ENCODE results near the gene TRAPPC12.

The TRAPPC12 gene

GRCh38 chr2:3379647-3380534 is at the start of gene TRAPPC12:
TSS of gene TRAPPC12 (plus strand) at chr2:3379694. CDS start at chr2:3387624, 7,930 bp downstream.
- peaks cover 23% of the 10 kb centered on the region for H3K79me2 ChIP-seq (ENCODE audit: insufficient read depth, low read length)
- peak within 1 kb of the TSS; percentile 73 for H3K4me2 ChIP-seq (ENCODE audit: insufficient read depth, low read length)
- H3K27ac ChIP-seq (ENCODE audit: low read length), result peak within 1 kb of the TSS; percentile 87
- H3K9ac ChIP-seq (ENCODE audit: low read depth, low read length), result peak within 1 kb of the TSS; percentile 84
- no peak for TF ChIP-seq EZH2 (IDR thresholded peaks at IDR 0.05; ENCODE audit: borderline replicate concordance, low read depth, low read length, severe bottlenecking)
- TF ChIP-seq CTCF (IDR thresholded peaks at IDR 0.05; ENCODE audit: borderline replicate concordance, extremely low read depth, low read length, poor library complexity, severe bottlenecking), result peak; percentile 63
- H4K20me1 ChIP-seq (ENCODE audit: insufficient read depth, low read length), result no peaks in the 10 kb centered on the region
- DNase-seq (peak; percentile 94), ATAC-seq (ENCODE audit: insufficient read depth, low read depth) (peak; percentile 96)
- peaks cover 9% of the 10 kb centered on the region for H3K9me3 ChIP-seq (ENCODE audit: insufficient read depth, low read length, severe bottlenecking)
- peaks cover 23% of the 10 kb centered on the region for H3K4me1 ChIP-seq (ENCODE audit: insufficient read depth, low read length)
- H2AFZ ChIP-seq (ENCODE audit: low read depth, low read length), result peak within 1 kb of the TSS; percentile 98
- peak within 1 kb of the TSS; percentile 55 to 88; a peak in 3 of 4 replicates for H3K4me3 ChIP-seq (ENCODE audit: low read depth in 1 of 2, low read length in 2 of 2)
- no peaks in the 10 kb centered on the region for H3K27me3 ChIP-seq (ENCODE audit: insufficient read depth, low read length, poor library complexity)
- H3K36me3 ChIP-seq (ENCODE audit: insufficient read depth, low read length), result peaks cover 12% of the 10 kb centered on the region

- Histone ChIP-seq H3K4me3 (ENCODE audit: low read depth in 1 of 2, low read length in 2 of 2) (no peak overlapping the region), H3K27me3 (ENCODE audit: insufficient read depth, low read length, poor library complexity) (no peaks in the 10 kb centered on the region), H2AFZ (ENCODE audit: low read depth, low read length) (no peak overlapping the region), H3K4me2 (ENCODE audit: insufficient read depth, low read length) (no peak overlapping the region), H3K9me3 (ENCODE audit: insufficient read depth, low read length, severe bottlenecking) (peaks cover 6% of the 10 kb centered on the region), H3K27ac (ENCODE audit: low read length) (no peak overlapping the region), H3K36me3 (ENCODE audit: insufficient read depth, low read length) (no peaks in the 10 kb centered on the region), H3K79me2 (ENCODE audit: insufficient read depth, low read length) (no peaks in the 10 kb centered on the region), H4K20me1 (ENCODE audit: insufficient read depth, low read length) (no peaks in the 10 kb centered on the region), H3K4me1 (ENCODE audit: insufficient read depth, low read length) (no peaks in the 10 kb centered on the region), H3K9ac (ENCODE audit: low read depth, low read length) (no peak overlapping the region)
- ATAC-seq (ENCODE audit: insufficient read depth, low read depth), result no peak
- TF ChIP-seq EZH2 (IDR thresholded peaks at IDR 0.05; ENCODE audit: borderline replicate concordance, low read depth, low read length, severe bottlenecking), result no peak
- TF ChIP-seq CTCF (IDR thresholded peaks at IDR 0.05; ENCODE audit: borderline replicate concordance, extremely low read depth, low read length, poor library complexity, severe bottlenecking), result no peak
- no peak for DNase-seq
Measured at GRCh38 chr2:3332133-3332532, 47.4 kb upstream of the TRAPPC12 start.

GRCh38 chr2:3334392-3335345 is 44.8 kb upstream of the TRAPPC12 start:
- Histone ChIP-seq H3K79me2 (ENCODE audit: insufficient read depth, low read length) (no peaks in the 10 kb centered on the region), H3K4me3 (ENCODE audit: low read depth in 1 of 2, low read length in 2 of 2) (no peak overlapping the region), H3K36me3 (ENCODE audit: insufficient read depth, low read length) (no peaks in the 10 kb centered on the region), H4K20me1 (ENCODE audit: insufficient read depth, low read length) (no peaks in the 10 kb centered on the region), H3K9me3 (ENCODE audit: insufficient read depth, low read length, severe bottlenecking) (peaks cover 6% of the 10 kb centered on the region), H3K9ac (ENCODE audit: low read depth, low read length) (no peak overlapping the region), H3K27ac (ENCODE audit: low read length) (no peak overlapping the region), H3K4me1 (ENCODE audit: insufficient read depth, low read length) (no peaks in the 10 kb centered on the region), H2AFZ (ENCODE audit: low read depth, low read length) (no peak overlapping the region), H3K4me2 (ENCODE audit: insufficient read depth, low read length) (no peak overlapping the region), H3K27me3 (ENCODE audit: insufficient read depth, low read length, poor library complexity) (no peaks in the 10 kb centered on the region)
- TF ChIP-seq EZH2 (IDR thresholded peaks at IDR 0.05; ENCODE audit: borderline replicate concordance, low read depth, low read length, severe bottlenecking) (no peak), CTCF (IDR thresholded peaks at IDR 0.05; ENCODE audit: borderline replicate concordance, extremely low read depth, low read length, poor library complexity, severe bottlenecking) (no peak)
- DNase-seq, result no peak
- ATAC-seq (ENCODE audit: insufficient read depth, low read depth), result no peak

Measured in DND-41 (cell line).